GM21528 (cell line): ENCODE data around the gene SLC1A1.
"Not testable (repeated sequence)": the region's sequence is repeated elsewhere in the genome, so short reads cannot be mapped to it uniquely, and the experiment has no call there.

Source experiments
- ATAC-seq: cut with Tn5 transposase; IDR thresholded peaks from one replicate; pipeline ENCODE4 v1.9.1; 2021; ENCODE audit warnings: mild to moderate bottlenecking, moderate library complexity; ENCODE audit not compliant: unreplicated experiment, low FRiP score

SLC1A1 gene

DNA sequence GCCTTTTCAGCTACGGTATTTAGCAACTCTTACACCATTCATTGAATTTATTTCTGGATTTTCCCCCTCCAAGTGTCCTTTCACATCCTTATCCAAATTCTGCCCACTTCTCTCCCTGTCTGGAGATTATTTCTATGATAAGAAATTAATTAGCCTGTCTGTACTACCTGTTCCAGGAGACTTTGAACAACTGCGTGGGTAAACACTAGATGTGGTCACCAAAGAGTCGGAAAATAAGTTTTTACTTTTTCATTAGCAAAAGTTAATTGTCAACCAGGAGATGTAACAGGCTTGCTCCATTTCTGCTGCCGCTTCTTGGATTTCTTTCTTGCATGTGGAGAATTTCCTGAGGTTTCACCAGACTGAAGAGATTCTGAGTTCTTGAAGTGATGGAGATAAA, 14.0 kb downstream of the SLC1A1 start:
- no peak for ATAC-seq

DNA sequence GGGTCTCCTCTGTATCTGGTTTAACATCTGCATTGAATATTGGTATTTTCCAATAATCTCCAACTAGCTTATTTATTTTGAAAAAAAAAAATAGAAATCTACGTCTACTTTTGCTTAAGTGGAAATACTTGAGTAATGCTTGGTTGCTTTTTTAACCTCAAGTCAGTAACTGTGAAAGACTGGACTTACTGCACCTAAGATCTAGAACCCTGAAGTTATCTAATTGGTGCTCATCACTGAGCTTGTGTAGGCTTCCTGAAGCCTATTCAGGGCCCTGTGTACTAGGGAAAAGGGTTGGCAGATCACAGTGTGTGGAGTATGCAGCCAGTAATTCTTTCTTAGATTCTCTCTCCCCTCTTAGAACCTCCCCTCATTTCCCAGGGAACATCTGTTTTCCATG, 16.2 kb downstream of the SLC1A1 start:
- no peak for ATAC-seq

DNA sequence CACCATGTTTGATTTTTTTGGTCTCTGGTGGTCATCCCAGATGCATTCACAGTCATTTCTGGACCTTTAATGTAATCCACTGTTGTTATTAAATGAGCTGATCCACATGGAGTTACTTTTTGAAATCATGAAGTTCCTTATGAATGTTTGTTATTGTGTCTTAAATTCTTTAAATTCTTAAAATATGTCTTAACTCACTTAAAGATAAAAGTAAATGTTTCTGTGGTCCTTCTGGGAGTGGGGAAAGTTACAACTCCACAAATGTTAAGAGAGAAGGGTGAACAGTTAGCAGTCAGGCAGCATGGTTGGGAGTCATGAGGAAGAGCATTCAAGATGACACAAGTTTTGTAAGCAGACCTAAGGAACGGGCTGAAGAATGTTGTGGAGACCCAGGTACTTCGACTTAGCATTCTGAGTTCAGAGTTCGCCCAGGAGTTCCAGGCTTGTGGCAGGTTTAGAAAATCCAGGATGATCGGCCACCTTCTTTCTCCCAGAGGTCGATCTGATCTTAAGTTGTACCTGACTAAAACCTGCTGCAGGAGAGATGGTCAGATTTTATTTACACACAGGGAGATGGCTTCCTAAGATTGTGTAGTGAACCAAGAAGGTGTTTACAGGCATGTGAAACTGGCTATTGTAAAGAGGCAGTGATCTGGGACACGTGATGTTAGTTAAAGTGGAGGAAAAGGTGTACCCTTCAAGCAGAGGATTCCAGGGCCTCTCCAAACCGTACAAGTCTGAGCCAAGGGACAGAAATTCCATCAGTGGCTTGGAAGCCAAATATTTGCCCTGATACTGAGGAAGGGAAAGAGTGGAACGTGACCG, 17.2 kb downstream of the SLC1A1 start:
- ATAC-seq = no peak

DNA sequence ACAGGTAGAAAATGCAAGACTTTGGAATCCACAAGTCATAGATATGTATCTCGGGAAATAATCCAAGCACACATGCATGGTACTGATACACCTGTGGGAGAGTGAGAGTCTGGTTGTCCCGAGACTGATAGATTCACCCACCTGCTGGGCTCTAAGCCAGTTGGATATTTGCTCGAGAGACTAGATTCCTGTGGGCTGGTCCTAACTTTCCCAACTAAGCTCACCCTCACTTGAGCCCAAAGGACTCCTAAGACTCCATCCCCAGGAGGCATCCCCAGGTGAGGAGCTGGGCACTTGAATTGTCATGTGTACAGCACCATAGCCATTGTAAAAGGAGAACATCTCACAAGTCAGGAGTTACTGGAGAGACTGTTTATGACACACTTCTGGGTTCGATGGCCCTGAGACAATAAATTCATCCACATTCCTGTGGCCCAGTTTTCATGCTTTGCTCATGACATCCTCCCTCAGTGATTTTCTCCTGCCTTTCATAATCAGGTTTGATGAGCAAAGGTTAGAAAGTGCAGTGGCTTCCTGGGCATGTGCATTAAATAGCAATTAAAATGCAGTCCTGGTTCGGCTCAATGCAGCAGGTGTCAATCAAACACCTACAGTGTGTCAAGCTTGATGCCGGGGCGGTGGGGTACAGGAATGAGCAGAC, 18.1 kb downstream of the SLC1A1 start:
- no peak for ATAC-seq

DNA sequence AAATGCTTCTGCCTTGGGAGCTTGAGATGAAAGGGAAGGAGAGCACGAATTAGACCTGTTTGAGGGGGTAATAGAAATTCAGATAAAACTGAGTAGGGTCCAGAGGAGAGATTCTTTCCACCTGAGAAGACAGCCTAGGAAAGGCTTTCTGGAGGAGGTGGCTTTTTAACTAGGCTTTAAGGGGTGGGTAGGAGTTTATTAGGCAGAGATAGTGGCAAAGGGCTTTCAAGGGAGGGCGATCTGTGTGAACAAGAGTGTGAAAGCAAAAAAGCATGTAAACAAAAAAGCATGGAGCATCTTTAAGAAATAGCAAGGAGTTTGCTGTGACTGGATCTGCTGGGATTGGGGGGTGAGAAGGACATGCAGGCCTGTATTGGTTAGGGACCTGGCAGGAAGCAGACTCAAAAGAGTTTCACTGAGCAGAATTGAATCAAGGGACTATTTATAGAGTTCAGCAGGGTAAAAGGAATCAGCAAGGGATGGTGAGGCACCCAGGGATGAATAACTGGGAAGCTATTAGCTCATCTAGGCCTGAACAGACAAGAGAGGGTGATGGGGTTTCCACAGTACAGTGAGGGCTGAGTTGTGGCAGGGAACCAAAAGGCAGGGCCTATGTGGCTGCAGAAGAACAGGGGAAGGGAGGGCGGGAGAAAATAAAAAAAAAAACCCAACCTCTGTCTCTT, 18.8 kb downstream of the SLC1A1 start:
- no peak for ATAC-seq

DNA sequence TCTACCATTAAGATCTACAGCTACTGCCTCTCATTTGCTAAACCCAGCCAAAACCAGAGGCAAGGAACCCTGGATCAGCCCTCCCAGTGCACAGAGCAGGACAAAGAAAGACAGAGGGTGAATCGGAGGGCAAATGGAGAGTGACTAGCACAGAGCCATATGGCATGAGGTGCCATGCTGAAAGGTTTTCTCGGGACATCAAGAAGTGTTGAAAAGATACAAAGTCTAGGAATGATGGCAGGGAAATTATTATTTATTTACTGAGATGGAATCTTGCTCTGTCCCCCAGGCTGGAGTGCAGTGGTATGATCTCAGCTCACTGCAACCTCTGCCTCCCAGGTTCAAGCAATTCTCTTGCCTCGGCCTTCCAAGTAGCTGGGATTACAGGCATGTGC, 19.3 kb downstream of the SLC1A1 start:
- no peak for ATAC-seq

DNA sequence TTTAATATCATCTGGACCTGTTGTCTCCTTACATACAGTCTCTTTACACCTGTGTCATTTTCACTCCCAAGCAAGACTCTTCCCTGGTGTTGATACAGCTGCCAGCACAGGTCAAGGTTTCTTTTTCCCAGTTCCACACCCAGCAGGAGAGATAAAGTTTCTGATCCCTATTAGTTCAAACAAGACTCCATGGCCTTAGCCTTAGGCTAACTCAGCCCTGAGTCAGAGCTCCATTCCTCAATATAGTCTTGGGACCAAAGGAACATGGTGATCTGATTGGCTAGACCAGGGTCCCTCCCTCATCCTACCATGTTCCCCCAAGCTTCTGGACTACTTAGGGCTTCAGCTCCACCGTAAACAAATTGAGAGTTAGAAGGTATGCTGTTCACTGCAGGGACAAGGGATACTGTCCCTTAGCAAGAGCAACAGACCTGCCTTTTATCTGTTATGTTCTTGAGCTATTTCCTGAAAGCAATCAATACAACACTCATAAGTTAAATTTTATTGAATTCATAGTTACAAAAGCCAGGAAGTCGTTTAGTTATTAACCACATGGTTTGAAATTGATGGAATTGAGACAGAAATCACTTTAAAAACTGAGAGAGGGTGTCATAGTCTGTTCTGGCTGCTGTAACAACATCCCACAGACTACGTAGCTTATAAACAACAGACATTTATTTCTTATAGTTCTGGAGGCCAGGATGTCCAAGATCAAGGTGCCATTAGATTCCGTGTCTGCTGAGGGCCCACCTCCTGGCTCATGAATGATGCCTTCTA, 20.5 kb downstream of the SLC1A1 start:
- ATAC-seq = no peak

DNA sequence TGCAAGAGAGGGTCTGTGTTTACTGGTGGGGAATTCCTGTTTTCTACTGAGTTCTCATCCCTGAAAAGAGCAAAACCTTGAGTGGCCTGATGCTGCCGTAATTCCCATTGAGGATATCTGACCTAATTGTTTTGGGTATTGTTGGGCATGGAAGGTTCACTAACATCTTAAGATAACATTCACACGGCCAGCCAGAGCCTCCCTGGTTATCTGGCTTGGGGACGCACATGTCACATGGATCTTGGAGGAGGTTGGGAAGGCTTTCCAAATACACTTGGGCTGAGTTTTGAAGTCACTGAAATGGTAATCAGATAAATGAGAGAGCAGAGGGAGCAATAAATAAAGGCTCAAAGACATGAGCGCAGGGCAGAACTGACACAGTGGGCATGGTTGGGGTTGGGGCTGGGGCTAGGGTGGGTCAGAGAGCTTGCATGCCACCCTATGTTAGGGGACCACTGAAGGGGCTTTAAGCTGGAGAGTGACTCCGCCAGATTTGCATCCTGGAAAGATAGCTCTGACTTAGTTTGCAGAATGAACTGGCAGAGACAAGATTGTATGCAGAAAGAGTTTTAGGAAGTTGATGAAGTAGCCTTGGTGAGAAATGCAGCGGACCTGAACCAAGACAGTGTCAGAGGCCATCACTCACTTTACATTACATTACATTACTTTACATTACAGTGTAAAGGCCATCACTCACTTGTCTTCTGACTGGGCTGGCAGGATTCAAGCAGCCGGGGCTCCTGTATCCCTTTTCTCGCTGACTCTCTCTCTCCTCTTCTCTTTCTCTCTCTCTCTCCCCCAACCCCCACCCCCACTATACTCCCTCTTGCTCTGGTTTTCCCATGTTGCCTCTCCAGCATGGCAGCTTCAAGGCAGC, 24.2 kb downstream of the SLC1A1 start:
- no peak for ATAC-seq

DNA sequence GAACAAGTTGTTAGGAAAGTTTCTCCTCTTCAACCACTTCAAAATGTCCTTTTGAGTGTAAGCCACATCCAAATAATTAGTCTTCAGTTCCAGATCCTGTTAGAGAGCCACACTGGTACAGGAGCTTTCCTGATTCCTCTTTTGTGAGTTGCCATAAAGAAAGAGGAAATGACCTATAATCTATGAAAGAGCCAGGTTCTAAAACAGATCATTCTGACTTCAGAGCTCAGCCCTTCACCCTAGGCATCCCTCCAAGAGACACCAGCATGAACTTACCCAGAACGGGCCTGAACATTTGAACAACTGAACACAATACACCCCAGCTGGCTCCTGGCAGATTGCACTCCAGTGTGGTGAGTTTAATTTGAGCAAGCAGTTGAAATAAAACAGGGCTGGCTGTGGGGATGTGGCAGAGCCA, 25.7 kb downstream of the SLC1A1 start:
- no peak for ATAC-seq

DNA sequence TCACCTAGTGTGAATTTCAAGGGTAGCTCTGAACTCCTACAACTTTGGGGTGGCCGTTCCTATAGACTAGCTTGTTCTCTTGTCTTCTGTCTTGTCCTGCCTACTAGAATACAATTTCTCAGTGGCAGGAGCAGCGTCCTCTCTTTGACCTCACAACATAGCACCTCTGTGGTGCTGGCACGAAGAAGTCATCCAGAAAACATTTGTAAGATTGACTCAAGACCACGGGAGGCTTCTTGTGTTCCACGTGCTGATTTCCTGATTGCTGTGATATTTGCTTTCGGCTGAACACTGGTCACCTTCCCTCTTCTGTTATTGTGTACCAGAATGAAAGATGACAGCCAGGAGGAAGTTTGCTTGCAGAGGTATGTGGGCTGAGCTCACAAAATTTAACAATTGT, 27.0 kb downstream of the SLC1A1 start:
- no peak for ATAC-seq

DNA sequence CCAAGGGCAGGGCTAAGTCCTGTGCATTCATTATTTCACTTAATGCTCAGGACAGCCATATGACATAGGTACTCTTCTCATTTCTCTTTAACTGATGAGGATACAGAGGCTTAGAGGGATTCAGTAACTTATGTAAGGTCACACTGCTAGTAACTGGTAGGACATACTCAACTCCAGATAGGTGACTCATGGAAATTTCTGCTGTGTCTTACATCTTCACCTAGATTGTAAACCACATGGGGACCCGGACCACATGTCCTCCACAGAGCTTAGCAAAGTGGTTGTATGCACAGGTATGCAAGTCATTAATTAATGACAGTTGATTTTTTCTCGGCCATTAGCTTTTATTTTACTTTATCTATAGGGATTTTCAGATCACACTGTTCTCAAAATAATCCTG, 29.3 kb downstream of the SLC1A1 start:
- no peak for ATAC-seq

DNA sequence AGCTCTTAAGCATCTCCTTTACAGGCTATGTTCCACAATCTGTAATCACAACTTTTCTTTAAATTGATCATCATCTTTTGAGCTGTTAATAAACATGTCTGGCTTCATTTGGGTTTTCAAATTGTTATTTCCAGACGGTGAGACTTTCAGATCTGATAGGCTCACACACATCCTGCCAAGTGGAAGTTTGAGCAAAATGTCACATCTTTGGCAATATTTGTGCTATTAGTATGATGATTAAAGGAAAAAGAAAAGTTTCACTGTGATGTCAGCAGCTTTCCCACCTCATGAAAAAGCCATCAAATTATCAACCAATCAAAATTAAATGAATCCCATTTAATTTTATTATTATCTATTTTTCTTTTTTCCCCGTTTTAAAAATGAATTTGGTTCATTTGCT, 29.8 kb downstream of the SLC1A1 start:
- no peak for ATAC-seq

DNA sequence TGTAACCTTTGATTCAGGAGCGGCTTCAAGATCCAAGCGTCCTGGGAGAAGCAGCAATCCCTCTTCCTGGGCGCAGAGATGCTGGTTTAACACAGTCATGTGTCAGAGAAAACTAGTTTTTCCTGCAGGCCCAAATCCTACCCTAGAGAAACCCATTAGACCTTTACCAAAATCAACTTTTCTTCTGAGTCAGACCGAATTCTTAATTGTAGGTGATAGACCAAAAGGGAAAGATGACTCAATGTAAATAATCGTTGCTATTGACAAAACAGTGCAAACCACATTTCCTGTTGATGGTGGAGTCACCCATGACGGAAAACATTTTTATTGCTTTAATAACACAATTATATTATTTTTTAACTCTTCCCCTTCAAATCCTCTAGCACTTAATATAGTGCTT, 40.1 kb downstream of the SLC1A1 start:
- ATAC-seq = peak; percentile 54

DNA sequence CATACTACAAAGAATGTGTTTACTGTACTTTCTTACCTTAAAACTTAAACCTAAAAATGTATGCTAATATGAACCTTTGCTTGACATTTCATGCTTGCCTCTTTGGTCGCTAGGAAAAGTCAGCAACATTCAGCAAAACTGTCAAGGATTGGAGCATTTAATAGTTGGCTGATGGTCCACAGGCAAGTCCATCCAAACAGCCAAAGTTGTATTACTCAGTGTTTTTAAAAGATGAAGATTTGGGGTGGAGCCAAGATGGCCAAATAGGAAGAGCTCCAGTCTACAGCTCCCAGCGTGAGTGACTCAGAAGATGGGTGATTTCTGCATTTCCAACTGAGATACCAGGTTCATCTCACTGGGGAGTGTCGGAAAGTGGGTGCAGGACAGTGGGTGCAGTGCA, 40.6 kb downstream of the SLC1A1 start:
- ATAC-seq = not testable (repeated sequence)

DNA sequence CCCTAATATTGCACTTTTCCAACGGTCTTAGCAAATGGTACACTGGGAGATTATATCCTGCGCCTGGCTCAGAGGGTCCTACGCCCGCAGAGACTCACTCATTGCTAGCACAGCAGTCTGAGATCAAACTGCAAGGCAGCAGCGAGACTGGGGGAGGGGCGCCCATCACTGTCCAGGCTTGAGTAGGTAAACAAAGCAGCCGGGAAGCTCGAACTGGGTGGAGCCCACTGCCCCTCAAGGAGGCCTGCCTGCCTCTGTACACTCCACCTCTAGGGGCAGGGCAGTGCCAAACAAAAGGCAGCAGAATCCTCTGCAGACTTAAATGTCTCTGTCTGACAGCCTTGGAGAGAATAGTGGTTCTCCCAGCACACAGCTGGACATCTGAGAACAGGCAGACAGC, 41.1 kb downstream of the SLC1A1 start:
- ATAC-seq = not testable (repeated sequence)

DNA sequence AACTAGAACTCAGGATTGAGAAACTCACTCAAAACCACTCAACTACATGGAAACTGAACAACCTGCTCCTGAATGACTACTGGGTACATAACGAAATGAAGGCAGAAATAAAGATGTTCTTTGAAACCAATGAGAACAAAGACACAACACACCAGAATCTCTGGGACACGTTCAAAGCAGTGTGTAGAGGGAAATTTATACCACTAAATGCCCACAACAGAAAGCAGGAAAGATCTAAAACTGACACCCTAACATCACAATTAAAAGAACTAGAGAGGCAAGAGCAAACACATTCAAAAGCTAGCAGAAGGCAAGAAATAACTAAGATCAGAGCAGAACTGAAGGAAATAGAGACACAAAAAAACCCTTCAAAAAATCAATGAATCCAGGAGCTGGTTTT, 43.6 kb downstream of the SLC1A1 start:
- ATAC-seq = not testable (repeated sequence)

DNA sequence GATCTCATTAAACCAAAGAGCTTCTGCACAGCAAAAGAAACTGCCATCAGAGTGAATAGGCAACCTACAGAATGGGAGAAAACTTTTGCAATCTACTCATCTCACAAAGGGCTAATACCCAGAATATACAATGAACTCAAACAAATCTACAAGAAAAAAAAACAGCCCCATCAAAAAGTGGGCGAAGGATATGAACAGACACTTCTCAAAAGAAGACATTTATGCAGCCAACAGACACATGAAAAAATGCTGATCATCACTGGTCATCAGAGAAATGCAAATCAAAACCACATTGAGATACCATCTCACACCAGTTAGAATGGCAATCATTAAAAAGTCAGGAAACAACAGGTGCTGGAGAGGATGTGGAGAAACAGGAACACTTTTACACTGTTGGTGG, 45.9 kb downstream of the SLC1A1 start:
- not testable (repeated sequence) for ATAC-seq

DNA sequence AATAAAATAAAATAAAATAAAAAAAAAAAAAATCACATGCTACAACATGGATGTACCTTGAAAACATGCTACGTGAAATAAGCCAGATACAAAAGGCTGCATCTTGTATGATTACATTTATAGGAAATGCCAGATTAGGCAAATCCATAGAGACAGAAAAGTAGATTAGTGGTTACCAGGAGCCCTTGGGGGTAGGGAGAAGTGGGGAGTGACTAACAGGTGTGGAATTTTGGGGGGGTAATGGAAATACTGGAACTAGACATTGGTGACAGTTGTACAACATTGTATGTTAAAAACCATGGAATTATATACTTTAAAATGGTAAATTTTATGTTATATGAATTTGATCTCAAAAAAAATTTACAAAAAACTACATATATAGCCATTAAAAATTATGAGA, 47.3 kb downstream of the SLC1A1 start:
- no peak for ATAC-seq

DNA sequence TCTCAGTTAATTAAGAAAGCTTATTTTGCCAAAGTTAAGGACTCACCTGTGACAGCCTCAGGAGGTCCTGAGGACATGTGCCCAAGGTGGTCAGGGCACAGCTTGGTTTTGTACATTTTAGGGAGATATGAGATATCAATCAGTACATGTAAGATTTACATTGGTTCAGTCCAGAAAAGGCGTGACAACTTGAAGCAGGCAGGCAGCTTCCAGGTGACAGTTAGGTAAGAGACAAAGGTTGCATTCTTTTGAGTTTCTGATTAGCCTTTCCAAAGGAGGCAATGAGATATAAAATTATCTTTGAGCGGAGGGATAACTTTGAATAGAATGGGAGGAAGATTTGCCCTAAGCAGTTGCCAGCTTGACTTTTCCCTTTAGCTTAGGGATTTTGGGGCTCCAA, 47.8 kb downstream of the SLC1A1 start:
- no peak for ATAC-seq

DNA sequence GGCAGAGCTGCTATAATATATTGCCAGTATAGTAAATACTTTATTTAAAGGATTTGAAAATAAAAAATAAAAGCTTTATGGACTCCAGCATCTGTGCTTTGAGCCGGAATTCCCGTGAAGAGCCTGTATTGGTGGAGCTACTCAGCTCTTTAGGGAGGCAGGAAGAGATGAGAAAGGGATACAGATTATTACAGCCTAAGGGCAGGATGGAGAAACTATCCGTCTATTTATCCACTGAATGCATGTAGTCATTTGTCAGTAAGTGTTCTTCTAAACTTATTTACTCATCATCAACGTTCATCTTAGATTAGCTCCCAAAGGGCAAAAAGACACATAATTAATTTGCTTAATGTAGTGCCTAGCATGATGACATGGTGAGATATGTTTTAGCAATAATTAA, 48.4 kb downstream of the SLC1A1 start:
- ATAC-seq = no peak
